Sigmoid colon (tissue), 7 donors: Measurements from ENCODE around the gene HOXA5. TPM values are rescaled to one million over a fixed set of nuclear protein-coding genes. Genes with fewer than 3 reads are reported as not detected.
A peak's percentile ranks its signal among the peaks of the same experiment; 100 is the strongest.

ENCODE experiments used
- DNase-seq: peaks from one replicate; pipeline ENCODE4 v3.0.0-alpha.2; 2019
- H3K27ac ChIP-seq, 4 donors: fragments of 200-600 bp; sonication (generic); one replicate each; pipeline ENCODE4 v1.5.1; 2016 to 2019; ENCODE audit warnings: mild to moderate bottlenecking in 1 of 4
- H3K27me3 ChIP-seq, 3 donors: fragments of 200-600 bp; sonication (generic); one replicate each; pipeline ENCODE4 v1.5.1; 2019; ENCODE audit warnings: mild to moderate bottlenecking in 1 of 3
- H3K36me3 ChIP-seq, 4 donors: fragments of 200-600 bp; sonication (generic); one replicate each; pipeline ENCODE4 v1.5.1; 2016 to 2019
- H3K4me1 ChIP-seq, 4 donors: fragments of 200-600 bp; sonication (generic); one replicate each; pipeline ENCODE4 v1.5.1; 2017 to 2019
- H3K4me3 ChIP-seq, 4 donors: fragments of 200-600 bp; sonication (generic); one replicate each; pipeline ENCODE4 v1.5.1; 2017 to 2019; ENCODE audit warnings: mild to moderate bottlenecking in 2 of 4, moderate library complexity in 1 of 4
- H3K9me3 ChIP-seq, 4 donors: fragments of 200-600 bp in 3 of 4; sonication (generic) in 3 of 4; one replicate each; pipeline versions ENCODE4 v1.5.1 to v1.6.1; 2013 to 2019
- CTCF ChIP-seq, 4 experiments: fragments of 450-650 bp in 3 of 4; fragments of 200-600 bp in 1 of 4; IDR thresholded peaks; one replicate each; pipeline ENCODE4 v1.5.1; 2016 to 2019; ENCODE audit warnings: antibody characterized with exemption in 4 of 4, mild to moderate bottlenecking in 3 of 4, moderate library complexity in 2 of 4
- EP300 ChIP-seq, 4 donors: sonication (generic); formaldehyde crosslinking; IDR thresholded peaks; one replicate each; pipeline ENCODE4 v1.6.1; 2017; ENCODE audit warnings: antibody characterized with exemption in 4 of 4
- POLR2A ChIP-seq, 2 donors: fragments of 450-650 bp; IDR thresholded peaks; one replicate each; pipeline ENCODE4 v1.6.1; 2016; ENCODE audit warnings: antibody characterized with exemption in 2 of 2, mild to moderate bottlenecking in 2 of 2, moderate library complexity in 2 of 2
- POLR2AphosphoS5 ChIP-seq, 4 donors: sonication (generic); formaldehyde crosslinking; IDR thresholded peaks; one replicate each; pipeline ENCODE4 v1.6.1; 2017; ENCODE audit warnings: antibody characterized with exemption in 4 of 4
- whole genome bisulfite sequencing, 2 donors: extraction: QIAGEN DNeasy Blood & Tissue Kit; methylation state at CpG; one replicate each; pipeline ENCODE4 v1.1.7; 2013; 5-methylcytosine and 5-hydroxymethylcytosine counted together
- intact Hi-C: fragments of 100-400 bp; cut with DNase I; formaldehyde crosslinking; loops from one replicate; pipeline ENCODE4 v1.15.1; 2023
- polyA plus RNA-seq, 3 donors: library from polyadenylated mRNA; stranded (reverse); fragments of 200-250 nt; gene quantifications; one replicate each; pipeline ENCODE4 v1.2.3, GENCODE V29; 2013
- total RNA-seq, 4 donors: library from RNA; depleted of rRNA; stranded (reverse); fragments of >200 nt; gene quantifications; one replicate each; pipeline ENCODE4 v1.1.0, GENCODE V29; 2016
- donor health status: healthy with polysubstance abuse.
- donor health status: Bipolar disorder and iron deficiency.
- donor health status: healthy.

HOXA5 gene
- total and polyA plus RNA-seq, 7 donors = 3.2 to 14.3 (median 10.2) TPM

GRCh38 chr7:27095050-27095896 lies 48.2 kb downstream of the HOXA5 start:
- no peaks in the 10 kb centered on the region for H3K36me3 ChIP-seq
- H3K27me3 ChIP-seq = no peaks in the 10 kb centered on the region
- peak overlapping the region; percentile 93 to 99 (median 94) for H3K27ac ChIP-seq
- H3K9me3 ChIP-seq = no peaks in the 10 kb centered on the region
- peak; percentile 70 for DNase-seq
- intact Hi-C loops = loop anchor here (5.0 to 10.0 kb wide), 3 partner anchors 413 to 1230 kb away; partner anchors contain the start of genes CBX3 and HNRNPA2B1
- peaks cover 0 to 40% (median 25%) of the 10 kb centered on the region in 4 donors for H3K4me1 ChIP-seq
- peak overlapping the region; percentile 77 to 93 (median 90) for H3K4me3 ChIP-seq
- 13 to 21% methylated on average over 33 of the region's 33 CpGs for WGBS, 2 donors
- TF ChIP-seq POLR2A (IDR thresholded peaks at IDR 0.05) (no peak), POLR2AphosphoS5 (IDR thresholded peaks at IDR 0.05) (no peak), EP300 (IDR thresholded peaks at IDR 0.05) (no peak), CTCF (IDR thresholded peaks at IDR 0.05) (no peak)

DNA sequence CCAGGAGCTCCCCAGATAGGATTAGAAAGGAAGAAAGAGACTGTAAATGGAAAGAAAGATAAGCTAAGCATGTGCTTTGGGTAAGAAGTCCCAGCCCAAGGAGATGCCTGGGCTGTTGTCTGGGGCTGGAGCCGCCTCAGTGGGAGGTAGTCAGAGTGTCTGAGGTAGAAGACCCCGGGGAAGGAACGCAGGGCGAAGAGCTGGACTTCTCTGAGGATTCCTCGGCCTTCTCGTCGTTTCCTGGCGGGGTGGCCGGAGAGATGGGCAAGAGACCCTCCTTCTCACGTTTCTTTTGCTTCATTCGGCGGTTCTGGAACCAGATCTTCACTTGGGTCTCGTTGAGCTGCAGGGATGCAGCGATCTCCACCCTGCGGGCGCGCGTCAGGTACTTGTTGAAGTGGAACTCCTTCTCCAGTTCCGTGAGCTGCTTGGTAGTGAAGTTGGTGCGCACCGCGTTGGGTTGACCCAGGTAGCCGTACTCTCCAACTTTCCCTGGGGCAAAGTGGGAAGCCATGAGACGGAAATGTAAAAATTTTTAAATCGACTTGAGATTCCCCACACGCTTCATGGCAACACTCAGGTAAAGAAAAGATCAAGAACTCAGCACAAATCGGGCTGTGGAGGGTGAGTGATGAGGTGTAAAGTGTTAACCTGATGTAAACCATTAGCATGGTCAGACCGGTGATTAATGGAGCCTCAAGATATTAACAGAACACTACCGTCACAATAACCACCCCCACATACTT lies 49.0 kb downstream of the HOXA5 start:
- WGBS, 2 donors = 68 to 92% methylated on average over 29 of the region's 29 CpGs
- no peak for TF ChIP-seq POLR2A (IDR thresholded peaks at IDR 0.05)
- no peak for TF ChIP-seq CTCF (IDR thresholded peaks at IDR 0.05)
- TF ChIP-seq POLR2AphosphoS5 (IDR thresholded peaks at IDR 0.05) = no peak
- no peak for TF ChIP-seq EP300 (IDR thresholded peaks at IDR 0.05)
- Histone ChIP-seq H3K9me3 (no peaks in the 10 kb centered on the region), H3K4me1 (peaks cover 0 to 32% (median 25%) of the 10 kb centered on the region in 4 donors), H3K36me3 (no peaks in the 10 kb centered on the region), H3K27me3 (peaks cover 0 to 5% (median 0%) of the 10 kb centered on the region in 3 donors), H3K27ac (peak overlapping the region in 1 of 4 donors; percentile 99), H3K4me3 (no peak overlapping the region)
- intact Hi-C loops = loop anchor here (5.0 to 10.0 kb wide), 3 partner anchors 412 to 1230 kb away; partner anchors contain the start of genes CBX3 and HNRNPA2B1
- peak; percentile 65 for DNase-seq

DNA sequence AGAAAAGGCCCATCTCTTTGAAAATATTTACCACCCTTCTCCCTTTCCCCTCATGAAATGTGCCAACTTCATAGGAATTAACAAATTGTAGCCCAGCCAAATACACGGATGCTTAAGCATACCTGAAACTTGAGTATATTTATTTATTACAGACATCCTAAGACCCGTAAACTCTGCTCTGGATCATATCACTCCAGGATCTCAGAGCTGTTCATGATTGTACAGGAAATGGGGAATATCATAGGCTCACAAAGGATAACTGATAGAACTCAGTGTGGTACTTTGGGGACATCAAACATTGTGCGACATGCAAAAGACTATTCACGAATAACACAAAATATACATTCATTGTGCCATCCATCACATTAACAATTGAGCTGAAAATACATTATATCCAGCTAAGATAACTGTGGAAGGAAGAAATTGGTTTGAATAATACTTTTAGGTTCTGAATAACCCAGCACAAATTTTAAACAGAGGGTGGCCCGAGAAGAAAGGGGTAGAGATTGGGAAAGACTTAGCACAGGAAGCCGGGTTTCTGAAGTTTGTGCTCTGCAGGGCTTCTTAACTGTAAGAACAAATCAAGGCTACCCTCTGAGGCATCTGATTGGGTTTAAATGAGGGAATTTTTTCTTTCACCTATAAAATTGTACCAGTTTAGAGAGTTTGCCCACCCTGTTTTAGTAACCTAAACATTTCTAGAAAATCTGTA lies 50.1 kb downstream of the HOXA5 start:
- Histone ChIP-seq H3K27ac (no peak overlapping the region), H3K4me3 (no peak overlapping the region), H3K27me3 (peaks cover under 1 to 17% (median 8%) of the 10 kb centered on the region in 3 donors), H3K4me1 (peaks cover 0 to 21% (median 18%) of the 10 kb centered on the region in 4 donors), H3K36me3 (no peaks in the 10 kb centered on the region), H3K9me3 (peaks cover 0 to 4% (median 0%) of the 10 kb centered on the region in 4 donors)
- intact Hi-C loops = loop anchor here (10.0 kb wide), 1 partner anchor 1229 kb away; no protein-coding TSS in a partner anchor
- no peak for DNase-seq
- TF ChIP-seq EP300 (IDR thresholded peaks at IDR 0.05) (no peak), POLR2AphosphoS5 (IDR thresholded peaks at IDR 0.05) (no peak), CTCF (IDR thresholded peaks at IDR 0.05) (no peak), POLR2A (IDR thresholded peaks at IDR 0.05) (no peak)
- WGBS, 2 donors = 68 to 85% methylated on average over 6 of the region's 6 CpGs

- TF ChIP-seq CTCF (IDR thresholded peaks at IDR 0.05) (no peak), EP300 (IDR thresholded peaks at IDR 0.05) (no peak)
- H3K36me3 ChIP-seq = no peaks in the 10 kb centered on the region
- H3K4me3 ChIP-seq = no peak overlapping the region
- peaks cover 0 to 4% (median 0%) of the 10 kb centered on the region in 4 donors for H3K9me3 ChIP-seq
- intact Hi-C loops = loop anchor here (10.0 kb wide), 1 partner anchor 1228 kb away; no protein-coding TSS in a partner anchor
- DNase-seq = no peak
- 80 to 88% methylated on average over 1 of the region's 1 CpG for WGBS, 2 donors
- peaks cover 0 to 20% (median 12%) of the 10 kb centered on the region in 4 donors for H3K4me1 ChIP-seq
- H3K27ac ChIP-seq = no peak overlapping the region
- peaks cover 6 to 22% (median 14%) of the 10 kb centered on the region in 3 donors for H3K27me3 ChIP-seq
Measured at GRCh38 chr7:27092819-27093110, 50.7 kb downstream of the HOXA5 start.
